Measurements from ENCODE around the gene C1QL2. TPM values are rescaled to one million over a fixed set of nuclear protein-coding genes. Genes with fewer than 3 reads are reported as not detected.

Gene C1QL2
- total RNA-seq, 1 experiment from 2014 or later = not detected

GRCh38 chr2:119136093-119136492 is 22.5 kb downstream of the C1QL2 start:
- BruUV-seq (replicated peaks) = no TSS peak
- no peak for DNase-seq (ENCODE audit: low read depth, low spot score)
- no peak overlapping the region for H3K9ac ChIP-seq (ENCODE audit: low read length)
- H3K27ac ChIP-seq (ENCODE audit: low read depth, low read length) = no peak overlapping the region
- ChIA-PET POLR2A (no interaction called here), CTCF (no interaction called here), RAD21 (ENCODE audit: low non-redundant PET in 1 of 2, low total read pairs in 2 of 2, uncharacterized antibody in 2 of 2, unreplicated experiment in 2 of 2) (no interaction called here)
- H3K4me3 ChIP-seq (replicated peaks in 1 of 2; ENCODE audit: low read depth in 1 of 2, low read length in 2 of 2) = no peak overlapping the region
- ATAC-seq = peak; percentile 78
- H3K27me3 ChIP-seq (ENCODE audit: insufficient read depth, low read length) = peaks cover 4% of the 10 kb centered on the region; the same call in 1 of the 2 replicates
- peaks cover 0 to 18% of the 10 kb centered on the region in 2 experiments; a peak in 3 of 4 replicates for H3K4me1 ChIP-seq (ENCODE audit: control insufficient read depth in 1 of 2, insufficient read depth in 2 of 2, low read length in 2 of 2)
- no peak overlapping the region for H2AFZ ChIP-seq (ENCODE audit: low read depth, low read length, poor library complexity, severe bottlenecking)
- H3K9me3 ChIP-seq (ENCODE audit: control insufficient read depth in 1 of 2, insufficient read depth in 1 of 2, low read depth in 1 of 2, low read length in 2 of 2) = no peaks in the 10 kb centered on the region
- TF ChIP-seq FOSL1 (IDR thresholded peaks at IDR 0.05; ENCODE audit: low read depth) (peak; percentile 36; the same call in 1 of the 2 replicates), EGR1 (IDR thresholded peaks at IDR 0.05; ENCODE audit: low read depth) (no peak), EZH2phosphoT487 (IDR thresholded peaks at IDR 0.05; ENCODE audit: borderline replicate concordance) (no peak), ELF1 (IDR thresholded peaks at IDR 0.05; ENCODE audit: borderline replicate concordance, low read depth) (no peak), TCF7L2 (IDR thresholded peaks at IDR 0.05; ENCODE audit: borderline replicate concordance, extremely low read depth, insufficient read depth, insufficient read length) (no peak), EZH2 (IDR thresholded peaks at IDR 0.05) (no peak), JUND (IDR thresholded peaks at IDR 0.05) (peak; percentile 49), ZFX (IDR thresholded peaks at IDR 0.05) (no peak), SP1 (IDR thresholded peaks at IDR 0.05; ENCODE audit: low read depth) (0 out of 2 replicates have a peak, but pooled peaks have one; percentile 24), ZBTB33 (IDR thresholded peaks at IDR 0.05; ENCODE audit: extremely low read depth, insufficient replicate concordance, low read length) (no peak)
- TF ChIP-seq, protein P1, sequence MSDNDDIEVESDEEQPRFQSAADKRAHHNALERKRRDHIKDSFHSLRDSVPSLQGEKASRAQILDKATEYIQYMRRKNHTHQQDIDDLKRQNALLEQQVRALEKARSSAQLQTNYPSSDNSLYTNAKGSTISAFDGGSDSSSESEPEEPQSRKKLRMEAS (IDR thresholded peaks at IDR 0.05) = no peak
- H4K20me1 ChIP-seq (ENCODE audit: insufficient read depth) = no peaks in the 10 kb centered on the region
- H3K36me3 ChIP-seq (ENCODE audit: control insufficient read depth in 1 of 2, insufficient read depth in 2 of 2, low read length in 2 of 2) = no peaks in the 10 kb centered on the region
- intact Hi-C loops (cut with micrococcal nuclease) = no loop called here
- no peaks in the 10 kb centered on the region for H3K79me2 ChIP-seq (ENCODE audit: insufficient read depth, low read length)
- peak overlapping the region; percentile 25 for H3K4me2 ChIP-seq (ENCODE audit: low read length)
- no peaks in the 10 kb centered on the region for H3K9me2 ChIP-seq (ENCODE audit: insufficient read depth)
